WERI-Rb-1 (cell line): ENCODE measurements around the gene ARID1B.

Source experiments
- DNase-seq: peaks from one replicate; pipeline ENCODE4 v3.0.0-alpha.2; 2020
- H3K27ac ChIP-seq: fragments of 250-450 bp; sonication (Bioruptor Pico); 2 replicates; pipeline ENCODE4 v1.5.1; 2020; ENCODE audit warnings: mild to moderate bottlenecking, moderate library complexity
- H3K27me3 ChIP-seq: fragments of 250-450 bp; sonication (Bioruptor Pico); 2 replicates; pipeline ENCODE4 v1.5.1; 2021; ENCODE audit warnings: mild to moderate bottlenecking, low read depth, moderate library complexity; ENCODE audit not compliant: insufficient read depth, severe bottlenecking
- H3K36me3 ChIP-seq: fragments of 250-450 bp; sonication (Bioruptor Pico); 2 replicates; pipeline ENCODE4 v1.5.1; 2020; ENCODE audit warnings: mild to moderate bottlenecking, moderate library complexity
- H3K4me3 ChIP-seq: 2 replicates; pipeline ENCODE4 v1.5.1; 2011; ENCODE audit warnings: low read depth, mild to moderate bottlenecking, control low read depth, low read length
- H3K9me3 ChIP-seq: fragments of 250-450 bp; sonication (Bioruptor Pico); 2 replicates; pipeline ENCODE4 v1.5.1; 2021; ENCODE audit warnings: mild to moderate bottlenecking, moderate library complexity; ENCODE audit not compliant: severe bottlenecking
- CTCF ChIP-seq: IDR thresholded peaks from 2 replicates; pipeline ENCODE4 v1.5.1; 2011; ENCODE audit warnings: low read depth, mild to moderate bottlenecking, control low read depth, inconsistent platforms, low read length

ARID1B gene

GRCh38 chr6:156791320-156791850 lies 14.2 kb downstream of the ARID1B start:
- Histone ChIP-seq H3K9me3 (no peaks in the 10 kb centered on the region), H3K27ac (no peak overlapping the region), H3K36me3 (no peaks in the 10 kb centered on the region; the same call in 1 of the 2 replicates), H3K27me3 (no peaks in the 10 kb centered on the region), H3K4me3 (no peak overlapping the region)
- no peak for TF ChIP-seq CTCF
- peak; percentile 38 for DNase-seq

- H3K9me3 ChIP-seq, result no peaks in the 10 kb centered on the region
- no peak for TF ChIP-seq CTCF
- no peaks in the 10 kb centered on the region for H3K36me3 ChIP-seq
- H3K4me3 ChIP-seq, result no peak overlapping the region
- no peak for DNase-seq
- no peak overlapping the region for H3K27ac ChIP-seq
- H3K27me3 ChIP-seq, result no peaks in the 10 kb centered on the region
Measured at GRCh38 chr6:156793200-156793599, 16.0 kb downstream of the ARID1B start.

GRCh38 chr6:156794546-156795354 lies 17.6 kb downstream of the ARID1B start:
- no peak for TF ChIP-seq CTCF
- no peaks in the 10 kb centered on the region for H3K27me3 ChIP-seq
- no peak overlapping the region for H3K27ac ChIP-seq
- no peak for DNase-seq
- H3K36me3 ChIP-seq, result no peaks in the 10 kb centered on the region
- H3K4me3 ChIP-seq, result no peak overlapping the region
- H3K9me3 ChIP-seq, result no peaks in the 10 kb centered on the region

DNA sequence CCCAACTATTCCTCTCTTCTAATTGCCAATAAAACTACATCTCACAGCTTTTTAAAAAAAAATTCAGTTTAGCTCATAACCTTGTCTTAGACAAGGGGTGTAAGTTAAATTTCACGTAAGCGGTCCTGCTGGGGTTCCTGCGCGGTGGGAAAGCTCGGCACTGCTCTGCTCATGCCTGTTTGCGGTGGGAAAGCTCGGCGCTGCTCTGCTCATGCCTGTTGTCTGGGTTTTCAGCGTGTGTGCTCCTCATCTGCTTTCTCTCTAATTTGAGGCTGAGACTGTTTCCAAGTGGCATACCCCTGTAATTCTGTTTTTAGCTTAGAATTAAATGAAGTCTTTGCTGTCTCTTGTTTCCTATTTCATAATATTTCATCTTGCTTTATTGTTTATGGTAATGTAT lies 18.6 kb downstream of the ARID1B start:
- Histone ChIP-seq H3K27me3 (no peaks in the 10 kb centered on the region), H3K4me3 (no peak overlapping the region), H3K9me3 (no peaks in the 10 kb centered on the region), H3K27ac (no peak overlapping the region), H3K36me3 (no peaks in the 10 kb centered on the region; the same call in 1 of the 2 replicates)
- no peak for DNase-seq
- no peak for TF ChIP-seq CTCF

GRCh38 chr6:156796627-156797026 lies 19.4 kb downstream of the ARID1B start:
- no peaks in the 10 kb centered on the region; the same call in 1 of the 2 replicates for H3K36me3 ChIP-seq
- DNase-seq, result no peak
- H3K27ac ChIP-seq, result no peak overlapping the region
- no peaks in the 10 kb centered on the region for H3K27me3 ChIP-seq
- TF ChIP-seq CTCF, result no peak
- no peaks in the 10 kb centered on the region for H3K9me3 ChIP-seq
- no peak overlapping the region for H3K4me3 ChIP-seq
